Brain microvascular endothelial cell (primary cell): Measurements from ENCODE around the gene WASF1.

Experiments
- DNase-seq: peaks from one replicate; pipeline ENCODE4 v3.0.0-alpha.2; 2020
- H3K27ac ChIP-seq: fragments of 250-450 bp; sonication (Bioruptor Pico); 2 replicates; pipeline ENCODE4 v1.5.1; 2020; ENCODE audit warnings: mild to moderate bottlenecking, moderate library complexity
- H3K27me3 ChIP-seq: fragments of 250-450 bp; sonication (Bioruptor Pico); replicated peaks from 2 replicates; pipeline ENCODE4 v1.5.1; 2020; ENCODE audit warnings: mild to moderate bottlenecking
- H3K36me3 ChIP-seq: fragments of 250-450 bp; sonication (Bioruptor Pico); replicated peaks from 2 replicates; pipeline ENCODE4 v1.5.1; 2020; ENCODE audit warnings: mild to moderate bottlenecking
- H3K4me3 ChIP-seq: 2 replicates; pipeline ENCODE4 v1.5.1; 2011; ENCODE audit warnings: low read depth, mild to moderate bottlenecking, control low read depth, low read length, moderate library complexity
- CTCF ChIP-seq: IDR thresholded peaks from 2 replicates; pipeline ENCODE4 v1.5.1; 2011; ENCODE audit warnings: low read depth, mild to moderate bottlenecking, moderate library complexity, low read length, control low read depth, inconsistent platforms; ENCODE audit errors: missing control alignments
- in situ Hi-C: cut with HindIII; loops from 2 replicates; pipeline ENCODE4 v1.10.0; 2017; ENCODE audit warnings: low sequenced_read_pairs, low pct_ligation_motif_present

Gene WASF1

GRCh38 chr6:110179406-110180227 lies at the start of gene WASF1:
Gene WASF1 (minus strand): TSS chr6:110179670. CDS start chr6:110127601, 52,069 bp downstream.
- no peak for TF ChIP-seq CTCF

GRCh38 chr6:110226261-110226660 lies 46.8 kb upstream of the WASF1 start:
- Histone ChIP-seq H3K36me3 (peaks cover 9% of the 10 kb centered on the region), H3K4me3 (no peak overlapping the region), H3K27me3 (no peaks in the 10 kb centered on the region), H3K27ac (no peak overlapping the region)
- DNase-seq, result no peak
- in situ Hi-C loops, result no loop called here
- TF ChIP-seq CTCF, result no peak

More at GRCh38 chr6:110179406-110180227, at the start of gene WASF1:
- in situ Hi-C loops, result no loop called here
- Histone ChIP-seq H3K27ac (peak within 1 kb of the TSS; percentile 95), H3K27me3 (no peaks in the 10 kb centered on the region), H3K36me3 (no peaks in the 10 kb centered on the region), H3K4me3 (peak within 1 kb of the TSS; percentile 81)
- DNase-seq, result peak; percentile 99

- DNase-seq, result no peak
- peaks cover 9% of the 10 kb centered on the region for H3K36me3 ChIP-seq
- TF ChIP-seq CTCF, result no peak
- no peak overlapping the region for H3K4me3 ChIP-seq
- in situ Hi-C loops, result no loop called here
- no peaks in the 10 kb centered on the region for H3K27me3 ChIP-seq
- no peak overlapping the region for H3K27ac ChIP-seq
Measured at GRCh38 chr6:110221738-110222137, 42.3 kb upstream of the WASF1 start.

DNA sequence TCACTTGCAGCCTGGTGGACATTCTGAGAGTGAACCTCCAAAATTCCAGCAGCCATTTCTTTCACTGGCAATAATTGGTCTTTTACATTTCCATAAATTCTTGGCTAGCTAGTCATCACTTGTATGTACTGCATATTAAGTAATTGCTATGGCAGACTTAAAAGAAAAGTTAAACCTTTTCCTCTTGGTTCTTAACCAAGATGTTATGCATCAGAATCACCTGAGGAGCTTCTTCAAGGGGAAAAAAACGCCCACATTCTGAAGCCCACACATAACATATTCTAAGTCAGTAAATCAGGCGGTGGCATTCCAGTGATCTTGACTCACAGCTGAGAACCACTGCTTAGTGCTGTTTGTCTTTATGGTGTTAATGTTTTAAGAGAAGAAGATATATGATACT lies 37.8 kb upstream of the WASF1 start:
- DNase-seq, result peak; percentile 4
- no peaks in the 10 kb centered on the region for H3K27me3 ChIP-seq
- no peak for TF ChIP-seq CTCF
- no peak overlapping the region for H3K4me3 ChIP-seq
- no peak overlapping the region for H3K27ac ChIP-seq
- in situ Hi-C loops, result no loop called here
- H3K36me3 ChIP-seq, result peaks cover 12% of the 10 kb centered on the region

DNA sequence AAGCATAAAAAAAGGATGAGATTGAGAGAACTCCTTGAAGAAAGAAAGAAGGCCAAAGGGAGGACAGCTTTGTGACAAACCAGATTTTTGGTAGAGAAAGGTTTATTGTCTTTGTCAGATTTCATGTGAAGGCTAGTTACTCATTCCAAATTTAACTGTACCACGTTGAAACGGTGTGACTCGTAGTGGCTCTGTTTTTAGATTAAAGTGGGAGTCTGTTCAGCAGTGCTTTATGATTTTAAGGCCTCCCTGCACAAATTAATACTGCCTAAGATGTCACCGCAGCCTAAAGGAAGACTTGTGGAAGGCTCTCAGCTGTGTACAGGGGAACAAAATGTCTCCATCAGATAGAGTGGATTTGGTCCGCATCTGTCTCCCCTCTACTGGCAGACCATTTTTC lies 36.7 kb upstream of the WASF1 start:
- H3K4me3 ChIP-seq, result no peak overlapping the region
- no peaks in the 10 kb centered on the region for H3K27me3 ChIP-seq
- in situ Hi-C loops, result no loop called here
- no peak for DNase-seq
- peaks cover 16% of the 10 kb centered on the region for H3K36me3 ChIP-seq
- TF ChIP-seq CTCF, result no peak
- no peak overlapping the region for H3K27ac ChIP-seq

GRCh38 chr6:110214338-110214737 lies 34.9 kb upstream of the WASF1 start:
- Histone ChIP-seq H3K27me3 (no peaks in the 10 kb centered on the region), H3K4me3 (no peak overlapping the region), H3K27ac (no peak overlapping the region), H3K36me3 (peaks cover 16% of the 10 kb centered on the region)
- no peak for TF ChIP-seq CTCF
- in situ Hi-C loops, result no loop called here
- no peak for DNase-seq
